ENCODE results near the gene LDLRAD3.
A peak's percentile ranks its signal among the peaks of the same experiment; 100 is the strongest.

LDLRAD3 gene

DNA sequence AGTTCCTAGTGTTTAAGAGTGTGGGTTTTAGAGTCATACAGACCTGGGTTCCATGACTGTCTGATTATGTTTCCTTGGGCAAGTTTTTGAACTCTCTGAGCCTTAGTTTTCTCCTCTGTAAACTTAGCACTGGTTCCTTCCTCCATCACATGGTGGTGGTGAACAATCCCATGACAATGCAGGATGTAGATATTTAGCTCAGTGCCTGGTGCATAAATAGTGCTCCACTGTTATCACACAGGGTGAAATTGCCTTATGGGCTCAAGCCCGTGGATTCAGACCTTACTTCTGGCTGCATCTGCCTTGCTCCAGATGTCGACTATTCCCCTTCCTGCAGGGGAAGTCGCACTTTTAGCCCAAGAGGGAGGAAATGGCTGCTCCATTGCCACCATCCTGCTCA lies 62.7 kb downstream of the LDLRAD3 start:
- TF ChIP-seq NFIC (IDR thresholded peaks at IDR 0.05) (no peak), RAD21 (IDR thresholded peaks at IDR 0.05; ENCODE audit: low read depth) (no peak), CREB1 (IDR thresholded peaks at IDR 0.05; ENCODE audit: low read depth) (no peak), YY1 (IDR thresholded peaks at IDR 0.05; ENCODE audit: low read depth) (no peak), FOXM1 (IDR thresholded peaks at IDR 0.05; ENCODE audit: borderline replicate concordance, low read depth) (no peak), TCF12 (IDR thresholded peaks at IDR 0.05; ENCODE audit: low read depth) (no peak), EP300 (IDR thresholded peaks at IDR 0.05; ENCODE audit: borderline replicate concordance) (no peak), ZBTB7A (IDR thresholded peaks at IDR 0.05; ENCODE audit: low read depth) (no peak), TEAD4 (IDR thresholded peaks at IDR 0.05) (no peak), TAF1 (IDR thresholded peaks at IDR 0.05; ENCODE audit: low read depth) (no peak), CEBPB (IDR thresholded peaks at IDR 0.05) (no peak)
- TF ChIP-seq, protein P1, sequence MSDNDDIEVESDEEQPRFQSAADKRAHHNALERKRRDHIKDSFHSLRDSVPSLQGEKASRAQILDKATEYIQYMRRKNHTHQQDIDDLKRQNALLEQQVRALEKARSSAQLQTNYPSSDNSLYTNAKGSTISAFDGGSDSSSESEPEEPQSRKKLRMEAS (IDR thresholded peaks at IDR 0.05) = no peak
- TF ChIP-seq, protein P2, sequence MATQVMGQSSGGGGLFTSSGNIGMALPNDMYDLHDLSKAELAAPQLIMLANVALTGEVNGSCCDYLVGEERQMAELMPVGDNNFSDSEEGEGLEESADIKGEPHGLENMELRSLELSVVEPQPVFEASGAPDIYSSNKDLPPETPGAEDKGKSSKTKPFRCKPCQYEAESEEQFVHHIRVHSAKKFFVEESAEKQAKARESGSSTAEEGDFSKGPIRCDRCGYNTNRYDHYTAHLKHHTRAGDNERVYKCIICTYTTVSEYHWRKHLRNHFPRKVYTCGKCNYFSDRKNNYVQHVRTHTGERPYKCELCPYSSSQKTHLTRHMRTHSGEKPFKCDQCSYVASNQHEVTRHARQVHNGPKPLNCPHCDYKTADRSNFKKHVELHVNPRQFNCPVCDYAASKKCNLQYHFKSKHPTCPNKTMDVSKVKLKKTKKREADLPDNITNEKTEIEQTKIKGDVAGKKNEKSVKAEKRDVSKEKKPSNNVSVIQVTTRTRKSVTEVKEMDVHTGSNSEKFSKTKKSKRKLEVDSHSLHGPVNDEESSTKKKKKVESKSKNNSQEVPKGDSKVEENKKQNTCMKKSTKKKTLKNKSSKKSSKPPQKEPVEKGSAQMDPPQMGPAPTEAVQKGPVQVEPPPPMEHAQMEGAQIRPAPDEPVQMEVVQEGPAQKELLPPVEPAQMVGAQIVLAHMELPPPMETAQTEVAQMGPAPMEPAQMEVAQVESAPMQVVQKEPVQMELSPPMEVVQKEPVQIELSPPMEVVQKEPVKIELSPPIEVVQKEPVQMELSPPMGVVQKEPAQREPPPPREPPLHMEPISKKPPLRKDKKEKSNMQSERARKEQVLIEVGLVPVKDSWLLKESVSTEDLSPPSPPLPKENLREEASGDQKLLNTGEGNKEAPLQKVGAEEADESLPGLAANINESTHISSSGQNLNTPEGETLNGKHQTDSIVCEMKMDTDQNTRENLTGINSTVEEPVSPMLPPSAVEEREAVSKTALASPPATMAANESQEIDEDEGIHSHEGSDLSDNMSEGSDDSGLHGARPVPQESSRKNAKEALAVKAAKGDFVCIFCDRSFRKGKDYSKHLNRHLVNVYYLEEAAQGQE (IDR thresholded peaks at IDR 0.05; ENCODE audit: low read depth) = no peak
- TF ChIP-seq, protein P3, sequence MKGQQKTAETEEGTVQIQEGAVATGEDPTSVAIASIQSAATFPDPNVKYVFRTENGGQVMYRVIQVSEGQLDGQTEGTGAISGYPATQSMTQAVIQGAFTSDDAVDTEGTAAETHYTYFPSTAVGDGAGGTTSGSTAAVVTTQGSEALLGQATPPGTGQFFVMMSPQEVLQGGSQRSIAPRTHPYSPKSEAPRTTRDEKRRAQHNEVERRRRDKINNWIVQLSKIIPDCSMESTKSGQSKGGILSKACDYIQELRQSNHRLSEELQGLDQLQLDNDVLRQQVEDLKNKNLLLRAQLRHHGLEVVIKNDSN (IDR thresholded peaks at IDR 0.05) = no peak

- no peak for TF ChIP-seq EGR1 (IDR thresholded peaks at IDR 0.05)
- no peak for TF ChIP-seq EP300 (IDR thresholded peaks at IDR 0.05; ENCODE audit: borderline replicate concordance)
- no peak for TF ChIP-seq FOXM1 (IDR thresholded peaks at IDR 0.05; ENCODE audit: borderline replicate concordance, low read depth)
- TF ChIP-seq, protein P3 (IDR thresholded peaks at IDR 0.05) = no peak
- no peak for TF ChIP-seq YY1 (IDR thresholded peaks at IDR 0.05; ENCODE audit: low read depth)
- no peak for TF ChIP-seq RAD21 (IDR thresholded peaks at IDR 0.05; ENCODE audit: low read depth)
- TF ChIP-seq ZBTB7A (IDR thresholded peaks at IDR 0.05; ENCODE audit: low read depth) = no peak
- TF ChIP-seq CREB1 (IDR thresholded peaks at IDR 0.05; ENCODE audit: low read depth) = no peak
- no peak for TF ChIP-seq TAF1 (IDR thresholded peaks at IDR 0.05; ENCODE audit: low read depth)
Measured at GRCh38 chr11:36007127-36007655, 63.3 kb downstream of the LDLRAD3 start.

DNA sequence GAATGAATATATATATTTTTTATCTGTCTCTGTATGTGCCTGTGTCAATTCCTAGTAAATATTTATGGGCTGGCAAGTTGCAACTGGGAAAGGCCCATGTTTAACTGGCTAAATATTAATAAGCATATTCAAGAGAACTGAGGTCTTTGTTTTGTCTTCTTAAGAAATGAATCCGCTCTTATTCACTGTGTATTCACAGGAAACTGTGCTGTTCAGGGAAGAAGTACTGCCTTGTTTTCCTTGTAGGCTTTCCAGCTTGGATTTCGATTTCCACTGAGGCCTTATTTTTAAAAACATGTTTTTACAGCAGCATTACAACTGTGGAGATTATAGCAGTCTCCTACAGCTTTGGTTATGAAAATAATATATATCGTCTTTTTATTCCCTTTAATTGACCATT lies 64.7 kb downstream of the LDLRAD3 start:
- TF ChIP-seq, protein P3 (IDR thresholded peaks at IDR 0.05) = no peak
- no peak for TF ChIP-seq CEBPB (IDR thresholded peaks at IDR 0.05)

- TF ChIP-seq CEBPB (IDR thresholded peaks at IDR 0.05) (no peak), TEAD4 (IDR thresholded peaks at IDR 0.05) (0 out of 2 replicates have a peak, but pooled peaks have one; percentile 42)
Measured at GRCh38 chr11:36009473-36009872, 65.6 kb downstream of the LDLRAD3 start.

GRCh38 chr11:36010010-36010740 lies 66.3 kb downstream of the LDLRAD3 start:
- TF ChIP-seq, protein P1 (IDR thresholded peaks at IDR 0.05) = no peak
- no peak for TF ChIP-seq TCF12 (IDR thresholded peaks at IDR 0.05; ENCODE audit: low read depth)

DNA sequence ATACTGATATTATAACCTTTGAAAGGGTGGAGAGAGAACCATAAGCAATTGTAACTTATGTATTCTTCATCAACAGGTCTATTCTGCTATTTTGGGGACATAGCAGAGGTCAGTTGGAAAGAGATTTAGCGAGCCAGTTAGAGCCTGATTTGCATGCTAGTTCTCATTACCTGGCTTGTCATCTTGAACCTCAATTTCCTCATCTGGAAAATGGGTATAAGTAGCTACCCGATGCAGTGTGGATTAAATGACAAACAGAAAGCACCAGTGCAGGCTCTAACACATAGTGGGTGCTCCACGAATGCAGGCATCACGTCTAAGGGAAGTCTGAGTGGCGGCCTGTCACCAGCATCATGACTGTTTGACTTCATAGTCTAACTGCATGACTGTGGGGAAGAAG lies 67.7 kb downstream of the LDLRAD3 start:
- TF ChIP-seq RAD21 (IDR thresholded peaks at IDR 0.05; ENCODE audit: low read depth) (no peak), FOXM1 (IDR thresholded peaks at IDR 0.05; ENCODE audit: borderline replicate concordance, low read depth) (no peak), NFIC (IDR thresholded peaks at IDR 0.05) (no peak), CREB1 (IDR thresholded peaks at IDR 0.05; ENCODE audit: low read depth) (no peak), EGR1 (IDR thresholded peaks at IDR 0.05) (no peak), EP300 (IDR thresholded peaks at IDR 0.05; ENCODE audit: borderline replicate concordance) (no peak), YY1 (IDR thresholded peaks at IDR 0.05; ENCODE audit: low read depth) (no peak)
- TF ChIP-seq, protein P2 (IDR thresholded peaks at IDR 0.05; ENCODE audit: low read depth) = no peak
